D721Med (cell line): ENCODE data around the gene CLMN.

Experiments
- DNase-seq: peaks from one replicate; pipeline ENCODE4 v3.0.0; 2011; ENCODE audit warnings: low spot score; ENCODE audit not compliant: insufficient read length
- FAIRE-seq: peaks from 2 replicates; lab custom pipeline; 2011; peaks lifted over from hg19 to GRCh38; lab: Jason Lieb, UNC
- CTCF ChIP-seq: IDR thresholded peaks from 2 replicates; pipeline ENCODE4 v1.5.1; 2012; ENCODE audit warnings: mild to moderate bottlenecking, control low read depth; ENCODE audit not compliant: insufficient read depth; ENCODE audit errors: missing control alignments

The CLMN gene

GRCh38 chr14:95147597-95147996, 172.1 kb downstream of the CLMN start:
- no peak for TF ChIP-seq CTCF
- DNase-seq (no peak), FAIRE-seq (no peak)

GRCh38 chr14:95146079-95146771, 173.5 kb downstream of the CLMN start:
- no peak for TF ChIP-seq CTCF
- FAIRE-seq: no peak
- DNase-seq: no peak

- no peak for FAIRE-seq
- no peak for TF ChIP-seq CTCF
- no peak for DNase-seq
These were observed 174.9 kb downstream of the CLMN start for GRCh38 chr14:95144849-95145248.

- FAIRE-seq (no peak), DNase-seq (no peak)
- no peak for TF ChIP-seq CTCF
These were observed 175.7 kb downstream of the CLMN start for GRCh38 chr14:95143808-95144620.

GRCh38 chr14:95142208-95142607, 177.5 kb downstream of the CLMN start:
- DNase-seq (no peak), FAIRE-seq (no peak)
- TF ChIP-seq CTCF: no peak

- TF ChIP-seq CTCF: no peak
- DNase-seq (no peak), FAIRE-seq (no peak)
These were observed 178.0 kb downstream of the CLMN start for GRCh38 chr14:95141684-95142083.
